CD4-positive, alpha-beta memory T cell (primary cell): ENCODE data around the gene MORN1. TPM values are rescaled to one million over a fixed set of nuclear protein-coding genes. Genes with fewer than 3 reads are reported as not detected.
"Not testable (repeated sequence)": the region's sequence is repeated elsewhere in the genome, so short reads cannot be mapped to it uniquely, and the experiment has no call there.

Experiments
- CTCF ChIA-PET: fragments of 350-600 bp; sonication (Branson Sonifier 250); formaldehyde crosslinking; loops from one replicate; lab custom pipeline; 2021; ENCODE audit warnings: inconsistent platforms; ENCODE audit not compliant: partially characterized antibody; lab: Charles Lee
- POLR2A ChIA-PET: fragments of 350-600 bp; sonication (Branson Sonifier 250); formaldehyde crosslinking; loops from one replicate; lab custom pipeline; 2021; ENCODE audit not compliant: partially characterized antibody; lab: Charles Lee
- DNase-seq, 5 donors: peaks; one replicate each; pipeline versions ENCODE4 v3.0.0 to v3.0.0-alpha.2; 2020 to 2022; ENCODE audit warnings: mixed read lengths in 1 of 5
- H3K27ac ChIP-seq: one replicate; pipeline ENCODE4 v1.7.0; 2013; ENCODE audit warnings: low read depth, low read length
- H3K27me3 ChIP-seq: 2 replicates; pipeline ENCODE4 v1.7.0; 2013; ENCODE audit warnings: mild to moderate bottlenecking, low read length, moderate library complexity; ENCODE audit not compliant: insufficient read depth
- H3K36me3 ChIP-seq: 2 replicates; pipeline ENCODE4 v1.7.0; 2013; ENCODE audit warnings: mild to moderate bottlenecking, low read length, moderate library complexity; ENCODE audit not compliant: insufficient read depth
- H3K4me1 ChIP-seq: 2 replicates; pipeline ENCODE4 v1.7.0; 2013; ENCODE audit warnings: mild to moderate bottlenecking, low read length, moderate library complexity; ENCODE audit not compliant: insufficient read depth
- H3K4me3 ChIP-seq, 2 donors: one replicate each; pipeline ENCODE4 v1.7.0; 2013; ENCODE audit warnings: low read length in 2 of 2, mild to moderate bottlenecking in 1 of 2
- H3K9me3 ChIP-seq, 2 donors: one replicate each; pipeline ENCODE4 v1.7.0; 2013; ENCODE audit warnings: low read length in 2 of 2, control low read depth in 1 of 2; ENCODE audit not compliant: control insufficient read depth in 1 of 2
- H3K27ac Mint-ChIP-seq, 7 donors: one replicate each; pipeline ENCODE4 v1.8.0; 2020 to 2021; ENCODE audit warnings: mixed read lengths in 7 of 7, mild to moderate bottlenecking in 6 of 7, inconsistent platforms in 3 of 7, moderate library complexity in 3 of 7
- H3K27me3 Mint-ChIP-seq, 2 donors: one replicate each; pipeline ENCODE4 v1.8.0; 2020 to 2021; ENCODE audit warnings: mixed read lengths in 2 of 2
- H3K36me3 Mint-ChIP-seq, 2 donors: one replicate each; pipeline ENCODE4 v1.8.0; 2020 to 2021; ENCODE audit warnings: mixed read lengths in 2 of 2, inconsistent platforms in 1 of 2, mild to moderate bottlenecking in 1 of 2
- H3K4me1 Mint-ChIP-seq, 4 donors: one replicate each; pipeline ENCODE4 v1.8.0; 2020 to 2021; ENCODE audit warnings: mixed read lengths in 4 of 4, mild to moderate bottlenecking in 1 of 4
- H3K4me3 Mint-ChIP-seq, 8 donors: one replicate each; pipeline ENCODE4 v1.8.0; 2020 to 2021; ENCODE audit warnings: mixed read lengths in 8 of 8, mild to moderate bottlenecking in 7 of 8, moderate library complexity in 6 of 8, inconsistent platforms in 3 of 8
- H3K9me3 Mint-ChIP-seq, 8 donors: one replicate each; pipeline ENCODE4 v1.8.0; 2020 to 2021; ENCODE audit warnings: mixed read lengths in 8 of 8, mild to moderate bottlenecking in 5 of 8, inconsistent platforms in 3 of 8, moderate library complexity in 1 of 8
- intact Hi-C: fragments of 100-400 bp; cut with micrococcal nuclease; formaldehyde crosslinking; loops from one replicate; pipeline ENCODE4 v1.15.1; 2023
- polyA plus RNA-seq, 2 donors: library from polyadenylated mRNA; unstranded; fragments of 300-500 nt; fragmentation: Illumina TruSeq; gene quantifications; one replicate each; pipeline ENCODE4 v1.2.3, GENCODE V29; 2021
- total RNA-seq, 2 experiments: library from RNA; stranded (reverse); gene quantifications; one replicate each; pipeline ENCODE4 v1.2.3, GENCODE V29; 2021

The MORN1 gene
- total and polyA plus RNA-seq, 4 experiments from 2014 or later, result 1.9 to 15.3 (median 7.4) TPM

GRCh38 chr1:2300004-2300771 lies 91.2 kb downstream of the MORN1 start:
- Mint-ChIP-seq H3K27me3 (no peaks in the 10 kb centered on the region), H3K9me3 (no peaks in the 10 kb centered on the region), H3K27ac (peak overlapping the region; percentile 99 to 100 (median 99)), H3K4me3 (peak overlapping the region; percentile 77 to 92 (median 86)), H3K4me1 (peaks cover 21 to 79% (median 54%) of the 10 kb centered on the region in 4 donors), H3K36me3 (peaks cover under 1 to 35% of the 10 kb centered on the region in 2 donors)
- ChIA-PET CTCF (interaction anchor here (0.8 to 1.9 kb wide), 7 partner anchors 10 to 105 kb away, joined by 3 to 7 read pairs (median 4); partner anchors contain the start of gene FAAP20), POLR2A (interaction anchor here (0.9 to 4.8 kb wide), 14 partner anchors 10 to 152 kb away, joined by 3 to 111 read pairs (median 9); partner anchors contain the start of genes FAAP20, MORN1, PEX10 and RER1)
- no peaks in the 10 kb centered on the region for H3K9me3 ChIP-seq
- H3K4me1 ChIP-seq, result peaks cover 75% of the 10 kb centered on the region
- intact Hi-C loops, result loop anchor here (2.0 to 10.0 kb wide), 3 partner anchors 95 to 245 kb away; partner anchors contain the start of gene FAAP20
- peak; percentile 83 to 90 (median 85) for DNase-seq
- H3K27ac ChIP-seq, result peak overlapping the region; percentile 96
- H3K27me3 ChIP-seq, result no peaks in the 10 kb centered on the region
- H3K4me3 ChIP-seq, result peak overlapping the region; percentile 47 to 57
- H3K36me3 ChIP-seq, result peaks cover 28% of the 10 kb centered on the region

- intact Hi-C loops, result no loop called here
- CTCF ChIA-PET, result interaction anchor here (1.0 to 1.3 kb wide), 4 partner anchors 16 to 104 kb away, joined by 3 to 6 read pairs (median 4); partner anchors contain the start of gene FAAP20
- Histone ChIP-seq H3K9me3 (no peaks in the 10 kb centered on the region), H3K36me3 (peaks cover 18% of the 10 kb centered on the region), H3K4me1 (peaks cover 86% of the 10 kb centered on the region), H3K27me3 (no peaks in the 10 kb centered on the region), H3K4me3 (peak overlapping the region in 1 of 2 donors; percentile 47), H3K27ac (peak overlapping the region; percentile 96)
- peak overlapping the region; percentile 99 to 100 (median 99) for H3K27ac Mint-ChIP-seq
- no peaks in the 10 kb centered on the region for H3K27me3 Mint-ChIP-seq
- peaks cover 21 to 90% (median 62%) of the 10 kb centered on the region in 4 donors for H3K4me1 Mint-ChIP-seq
- H3K36me3 Mint-ChIP-seq, result peaks cover 0 to 30% of the 10 kb centered on the region in 2 donors
- DNase-seq, result no peak
- H3K4me3 Mint-ChIP-seq, result peak overlapping the region; percentile 35 to 79 (median 62)
- no peaks in the 10 kb centered on the region for H3K9me3 Mint-ChIP-seq
- POLR2A ChIA-PET, result interaction anchor here (2.8 to 4.8 kb wide), 4 partner anchors 9 to 67 kb away, joined by 37 to 111 read pairs (median 52); no protein-coding TSS in a partner anchor
Observed at GRCh38 chr1:2299131-2299627, 92.2 kb downstream of the MORN1 start.

- ChIA-PET POLR2A (interaction anchor here (0.9 to 4.8 kb wide), 5 partner anchors 8 to 67 kb away, joined by 3 to 111 read pairs (median 44); no protein-coding TSS in a partner anchor), CTCF (interaction anchor here (1.2 kb wide), 1 partner anchor 17 kb away, joined by 3 read pairs; no protein-coding TSS in a partner anchor)
- no peak overlapping the region for H3K4me3 ChIP-seq
- no peaks in the 10 kb centered on the region for H3K9me3 ChIP-seq
- Mint-ChIP-seq H3K9me3 (peaks cover 0 to 2% (median 0%) of the 10 kb centered on the region in 8 donors), H3K4me3 (peak overlapping the region; percentile 32 to 79 (median 53)), H3K27me3 (no peaks in the 10 kb centered on the region), H3K4me1 (peaks cover 21 to 94% (median 66%) of the 10 kb centered on the region in 4 donors), H3K36me3 (peaks cover 0 to 30% of the 10 kb centered on the region in 2 donors), H3K27ac (peak overlapping the region; percentile 91 to 99 (median 96))
- peaks cover 90% of the 10 kb centered on the region for H3K4me1 ChIP-seq
- no peak for DNase-seq
- H3K27ac ChIP-seq, result peak overlapping the region; percentile 96
- intact Hi-C loops, result no loop called here
- H3K36me3 ChIP-seq, result peaks cover 13% of the 10 kb centered on the region
- H3K27me3 ChIP-seq, result no peaks in the 10 kb centered on the region
Observed at GRCh38 chr1:2298685-2299084, 92.7 kb downstream of the MORN1 start.

DNA sequence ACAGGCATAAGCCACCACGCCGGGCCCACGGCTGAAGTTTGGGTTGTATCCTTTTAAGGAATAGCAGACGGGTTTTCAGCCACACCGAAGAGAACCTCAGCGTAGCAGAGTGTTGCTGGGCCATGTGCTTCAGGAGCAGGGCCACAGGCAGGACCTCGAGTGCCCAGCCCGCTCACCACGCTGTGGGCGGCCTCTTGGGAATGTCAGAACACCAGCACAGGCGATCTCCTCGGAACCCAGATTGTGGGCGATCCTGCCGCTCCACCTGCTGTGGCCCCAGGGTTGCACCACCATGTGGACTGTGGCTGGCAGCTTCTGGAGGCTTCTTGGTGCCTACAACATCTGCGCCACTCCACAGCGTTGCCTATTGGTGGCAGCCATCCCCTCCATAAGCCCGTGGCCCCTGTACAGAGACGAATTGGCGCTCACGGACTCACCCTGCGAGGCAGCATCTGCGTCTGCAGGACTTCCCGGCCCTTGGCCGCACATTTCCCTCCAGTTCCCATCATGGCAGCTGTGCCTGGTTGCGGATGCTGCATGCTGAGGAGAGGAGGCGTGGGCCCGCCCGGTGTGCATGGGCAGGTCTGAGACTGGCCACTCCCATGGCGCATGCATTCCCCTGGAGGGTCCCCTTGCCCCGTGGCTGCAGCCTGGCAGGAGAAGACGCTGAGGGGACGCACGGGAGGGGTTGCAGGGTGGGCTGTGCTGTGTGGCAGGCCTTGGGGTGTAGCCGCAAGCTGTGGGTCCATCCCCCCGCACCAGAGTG lies 93.9 kb downstream of the MORN1 start:
- peaks cover 0 to 2% (median 0%) of the 10 kb centered on the region in 8 donors for H3K9me3 Mint-ChIP-seq
- intact Hi-C loops, result no loop called here
- ChIA-PET CTCF (no interaction called here), POLR2A (interaction anchor here (0.5 to 0.9 kb wide), 2 partner anchors 9 to 72 kb away, joined by 3 to 4 read pairs; no protein-coding TSS in a partner anchor)
- H3K36me3 ChIP-seq, result peaks cover 2% of the 10 kb centered on the region
- H3K27me3 ChIP-seq, result no peaks in the 10 kb centered on the region
- peak overlapping the region; percentile 55 to 99 (median 89) for H3K27ac Mint-ChIP-seq
- no peaks in the 10 kb centered on the region for H3K27me3 Mint-ChIP-seq
- no peaks in the 10 kb centered on the region for H3K9me3 ChIP-seq
- H3K27ac ChIP-seq, result no peak overlapping the region
- H3K4me3 ChIP-seq, result no peak overlapping the region
- H3K4me1 ChIP-seq, result peaks cover 99% of the 10 kb centered on the region
- peak overlapping the region in 1 of 8 donors; percentile 35 for H3K4me3 Mint-ChIP-seq
- peaks cover 25 to 98% (median 70%) of the 10 kb centered on the region in 4 donors for H3K4me1 Mint-ChIP-seq
- no peak for DNase-seq
- H3K36me3 Mint-ChIP-seq, result peaks cover 0 to 26% of the 10 kb centered on the region in 2 donors

GRCh38 chr1:2296614-2297013 lies 94.7 kb downstream of the MORN1 start:
- Mint-ChIP-seq H3K4me3 (peak overlapping the region in 6 of 8 donors; percentile 36 to 64 (median 53)), H3K27ac (peak overlapping the region; percentile 86 to 99 (median 93)), H3K4me1 (peaks cover 30 to 100% (median 73%) of the 10 kb centered on the region in 4 donors), H3K9me3 (peaks cover 0 to 2% (median 0%) of the 10 kb centered on the region in 8 donors), H3K36me3 (peaks cover 0 to 26% of the 10 kb centered on the region in 2 donors), H3K27me3 (no peaks in the 10 kb centered on the region)
- no peak overlapping the region for H3K4me3 ChIP-seq
- H3K9me3 ChIP-seq, result no peaks in the 10 kb centered on the region
- CTCF ChIA-PET, result no interaction called here
- no peak for DNase-seq
- H3K36me3 ChIP-seq, result no peaks in the 10 kb centered on the region
- POLR2A ChIA-PET, result no interaction called here
- intact Hi-C loops, result no loop called here
- no peak overlapping the region for H3K27ac ChIP-seq
- H3K27me3 ChIP-seq, result no peaks in the 10 kb centered on the region
- peaks cover 99% of the 10 kb centered on the region for H3K4me1 ChIP-seq

GRCh38 chr1:2296211-2296610 lies 95.1 kb downstream of the MORN1 start:
- peaks cover 0 to 23% of the 10 kb centered on the region in 2 donors for H3K36me3 Mint-ChIP-seq
- peak overlapping the region in 6 of 8 donors; percentile 36 to 64 (median 53) for H3K4me3 Mint-ChIP-seq
- peaks cover 30 to 100% (median 73%) of the 10 kb centered on the region in 4 donors for H3K4me1 Mint-ChIP-seq
- H3K9me3 ChIP-seq, H3K27me3 Mint-ChIP-seq, H3K27ac ChIP-seq, H3K27me3 ChIP-seq, H3K36me3 ChIP-seq, H3K9me3 Mint-ChIP-seq, H3K4me3 ChIP-seq, intact Hi-C loops, POLR2A ChIA-PET: not testable (repeated sequence)
- H3K27ac Mint-ChIP-seq, result peak overlapping the region; percentile 86 to 99 (median 93)
- H3K4me1 ChIP-seq, result peaks cover 99% of the 10 kb centered on the region
- CTCF ChIA-PET, result interaction anchor here (0.6 kb wide), 1 partner anchor 35 kb away, joined by 3 read pairs; no protein-coding TSS in a partner anchor
- peak in 1 of 5 donors; percentile 26 for DNase-seq
